ENCODE data around the gene COL5A1.

The COL5A1 gene

DNA sequence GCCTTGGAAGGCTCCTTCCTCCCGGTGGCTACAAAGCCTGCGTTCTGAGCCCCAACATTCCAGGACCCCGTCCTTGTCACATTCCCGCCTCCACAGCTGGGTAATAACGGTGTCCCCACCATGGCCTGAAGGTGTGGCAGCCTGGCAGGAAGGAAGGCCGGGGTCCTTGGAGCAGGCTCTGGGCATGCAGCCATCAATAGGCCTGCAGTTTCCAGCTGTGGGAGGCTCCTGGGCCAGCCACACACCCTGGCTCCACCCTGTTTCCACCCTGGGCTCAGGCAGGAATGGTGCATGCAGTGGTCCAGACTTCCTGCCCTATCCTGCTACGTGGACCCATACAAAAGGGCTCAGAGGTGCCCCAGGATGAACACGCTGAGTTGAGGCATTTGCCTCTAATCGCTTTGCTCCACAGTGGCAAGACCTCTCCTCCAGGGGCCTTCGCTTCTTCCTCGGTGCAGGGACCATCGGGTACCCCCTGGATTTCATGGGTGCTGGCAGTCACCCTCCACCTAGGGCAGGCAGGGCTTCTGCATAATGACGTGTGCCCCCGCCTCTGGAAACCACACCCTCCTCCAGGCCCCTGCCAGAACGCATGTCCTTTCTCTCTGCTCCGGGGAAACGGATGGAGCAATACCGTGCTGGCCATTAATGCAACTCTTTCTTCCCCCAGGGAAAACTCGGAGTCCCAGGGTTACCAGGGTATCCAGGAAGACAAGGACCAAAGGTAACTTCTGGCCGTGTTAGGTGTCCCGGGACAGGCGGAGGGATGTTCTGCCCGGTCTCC is 143.9 kb downstream of the COL5A1 start:
- TF ChIP-seq FOXP2 (optimal IDR thresholded peaks at IDR 0.05; ENCODE audit: borderline replicate concordance, extremely low read depth, extremely low read length, insufficient read depth), result no peak
- no peak for TF ChIP-seq TAF1 (IDR thresholded peaks at IDR 0.05; ENCODE audit: borderline replicate concordance, insufficient read depth, low read length)
- no peak for TF ChIP-seq SIN3A (IDR thresholded peaks at IDR 0.05; ENCODE audit: borderline replicate concordance, insufficient read depth, low read length)
- TF ChIP-seq, protein P1, sequence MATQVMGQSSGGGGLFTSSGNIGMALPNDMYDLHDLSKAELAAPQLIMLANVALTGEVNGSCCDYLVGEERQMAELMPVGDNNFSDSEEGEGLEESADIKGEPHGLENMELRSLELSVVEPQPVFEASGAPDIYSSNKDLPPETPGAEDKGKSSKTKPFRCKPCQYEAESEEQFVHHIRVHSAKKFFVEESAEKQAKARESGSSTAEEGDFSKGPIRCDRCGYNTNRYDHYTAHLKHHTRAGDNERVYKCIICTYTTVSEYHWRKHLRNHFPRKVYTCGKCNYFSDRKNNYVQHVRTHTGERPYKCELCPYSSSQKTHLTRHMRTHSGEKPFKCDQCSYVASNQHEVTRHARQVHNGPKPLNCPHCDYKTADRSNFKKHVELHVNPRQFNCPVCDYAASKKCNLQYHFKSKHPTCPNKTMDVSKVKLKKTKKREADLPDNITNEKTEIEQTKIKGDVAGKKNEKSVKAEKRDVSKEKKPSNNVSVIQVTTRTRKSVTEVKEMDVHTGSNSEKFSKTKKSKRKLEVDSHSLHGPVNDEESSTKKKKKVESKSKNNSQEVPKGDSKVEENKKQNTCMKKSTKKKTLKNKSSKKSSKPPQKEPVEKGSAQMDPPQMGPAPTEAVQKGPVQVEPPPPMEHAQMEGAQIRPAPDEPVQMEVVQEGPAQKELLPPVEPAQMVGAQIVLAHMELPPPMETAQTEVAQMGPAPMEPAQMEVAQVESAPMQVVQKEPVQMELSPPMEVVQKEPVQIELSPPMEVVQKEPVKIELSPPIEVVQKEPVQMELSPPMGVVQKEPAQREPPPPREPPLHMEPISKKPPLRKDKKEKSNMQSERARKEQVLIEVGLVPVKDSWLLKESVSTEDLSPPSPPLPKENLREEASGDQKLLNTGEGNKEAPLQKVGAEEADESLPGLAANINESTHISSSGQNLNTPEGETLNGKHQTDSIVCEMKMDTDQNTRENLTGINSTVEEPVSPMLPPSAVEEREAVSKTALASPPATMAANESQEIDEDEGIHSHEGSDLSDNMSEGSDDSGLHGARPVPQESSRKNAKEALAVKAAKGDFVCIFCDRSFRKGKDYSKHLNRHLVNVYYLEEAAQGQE (IDR thresholded peaks at IDR 0.05; ENCODE audit: insufficient read depth in 1 of 2, low read depth in 2 of 2, low read length in 2 of 2), result no peak
- no peak for TF ChIP-seq POLR2AphosphoS5 (IDR thresholded peaks at IDR 0.05; ENCODE audit: low read depth, low read length)

DNA sequence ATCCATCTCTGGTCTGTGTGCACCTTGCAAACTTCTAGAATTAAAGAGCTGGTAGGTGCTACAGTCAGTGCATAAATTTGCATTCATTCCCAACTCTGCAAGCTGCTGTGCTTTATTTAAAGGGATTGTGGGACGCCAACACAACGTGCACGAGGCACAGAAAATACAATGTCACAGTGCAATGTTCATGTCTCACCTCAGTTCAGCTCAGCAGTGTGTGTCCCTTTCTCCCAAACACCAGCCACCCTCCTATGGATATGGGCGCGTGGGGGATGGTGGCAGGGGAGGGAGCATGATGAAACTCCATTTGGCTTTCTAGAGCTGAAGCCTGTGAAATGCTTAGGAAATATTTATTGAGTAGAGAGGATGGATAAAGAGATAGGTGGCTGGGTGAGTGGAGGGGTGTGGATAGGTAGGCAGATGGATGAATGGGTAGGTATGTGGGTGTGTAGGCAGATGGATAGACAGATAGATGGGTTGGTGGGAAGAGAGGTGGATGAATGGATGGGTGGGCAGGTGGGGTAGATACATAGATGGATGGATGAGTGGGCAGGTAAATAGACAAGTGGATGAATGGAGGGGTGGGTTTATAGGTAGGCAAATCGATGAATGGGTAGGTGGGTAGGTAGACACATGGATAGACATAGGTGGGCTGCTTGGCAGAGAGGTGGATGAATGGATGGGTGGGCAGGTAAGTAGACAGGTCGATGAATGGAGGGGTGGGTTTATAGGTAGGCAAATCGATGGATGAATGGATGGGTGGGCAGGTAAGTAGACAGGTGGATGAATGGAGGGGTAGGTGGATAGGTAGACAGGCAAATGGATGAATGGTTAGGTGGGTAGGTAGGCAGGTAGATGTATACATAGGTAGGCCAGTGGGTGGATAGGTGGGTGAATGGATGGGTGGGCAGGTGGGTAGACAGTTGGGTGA is 146.3 kb downstream of the COL5A1 start:
- TF ChIP-seq SIN3A (IDR thresholded peaks at IDR 0.05; ENCODE audit: borderline replicate concordance, insufficient read depth, low read length) (no peak), POLR2AphosphoS5 (IDR thresholded peaks at IDR 0.05; ENCODE audit: low read depth, low read length) (no peak), FOXP2 (optimal IDR thresholded peaks at IDR 0.05; ENCODE audit: borderline replicate concordance, extremely low read depth, extremely low read length, insufficient read depth) (no peak), TAF1 (IDR thresholded peaks at IDR 0.05; ENCODE audit: borderline replicate concordance, insufficient read depth, low read length) (no peak)
- TF ChIP-seq, protein P1 (IDR thresholded peaks at IDR 0.05; ENCODE audit: insufficient read depth in 1 of 2, low read depth in 2 of 2, low read length in 2 of 2), result no peak

DNA sequence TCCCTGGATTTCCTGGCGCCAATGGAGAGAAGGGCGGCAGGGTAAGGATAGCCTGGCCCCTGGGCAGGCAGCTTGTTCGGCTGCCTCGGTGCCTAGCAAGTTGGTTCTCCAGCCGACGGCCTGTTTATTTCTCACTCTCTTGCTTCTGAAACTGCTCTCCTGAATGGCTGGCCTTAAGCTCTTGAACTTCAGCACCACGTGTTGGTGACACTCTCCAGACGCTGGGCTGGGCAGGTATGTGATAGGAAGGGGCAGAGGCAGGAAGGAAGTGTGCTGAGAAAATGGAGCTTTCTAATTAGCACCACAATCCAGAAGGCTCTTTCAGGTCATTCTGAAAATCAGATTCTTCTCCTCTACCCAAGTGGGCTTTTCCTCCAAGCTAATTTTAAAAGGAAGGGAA is 147.6 kb downstream of the COL5A1 start:
- TF ChIP-seq POLR2AphosphoS5 (IDR thresholded peaks at IDR 0.05; ENCODE audit: low read depth, low read length) (no peak), SIN3A (IDR thresholded peaks at IDR 0.05; ENCODE audit: borderline replicate concordance, insufficient read depth, low read length) (no peak), TAF1 (IDR thresholded peaks at IDR 0.05; ENCODE audit: borderline replicate concordance, insufficient read depth, low read length) (no peak), FOXP2 (optimal IDR thresholded peaks at IDR 0.05; ENCODE audit: borderline replicate concordance, extremely low read depth, extremely low read length, insufficient read depth) (no peak)
- TF ChIP-seq, protein P1 (IDR thresholded peaks at IDR 0.05; ENCODE audit: insufficient read depth in 1 of 2, low read depth in 2 of 2, low read length in 2 of 2), result no peak

DNA sequence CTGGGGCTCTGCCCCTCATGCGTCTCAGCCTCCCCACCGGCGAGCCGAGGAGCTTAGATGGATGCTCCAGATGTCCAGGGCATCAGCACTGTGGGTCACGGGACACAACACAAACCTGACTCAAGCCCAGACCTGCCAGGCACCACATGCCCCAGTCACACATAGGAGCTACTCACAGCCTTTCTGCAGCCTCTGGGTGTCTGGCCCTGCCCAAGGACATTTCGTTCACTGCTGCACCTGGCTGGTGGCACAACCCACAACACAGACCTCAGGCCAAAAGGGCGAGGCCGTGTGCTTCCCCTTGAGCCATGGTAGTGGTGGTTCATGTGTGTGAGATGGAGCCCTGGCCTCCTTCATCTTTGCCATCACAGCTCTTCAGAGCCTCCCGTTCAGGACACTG is 149.4 kb downstream of the COL5A1 start:
- TF ChIP-seq POLR2AphosphoS5 (IDR thresholded peaks at IDR 0.05; ENCODE audit: low read depth, low read length), result no peak

DNA sequence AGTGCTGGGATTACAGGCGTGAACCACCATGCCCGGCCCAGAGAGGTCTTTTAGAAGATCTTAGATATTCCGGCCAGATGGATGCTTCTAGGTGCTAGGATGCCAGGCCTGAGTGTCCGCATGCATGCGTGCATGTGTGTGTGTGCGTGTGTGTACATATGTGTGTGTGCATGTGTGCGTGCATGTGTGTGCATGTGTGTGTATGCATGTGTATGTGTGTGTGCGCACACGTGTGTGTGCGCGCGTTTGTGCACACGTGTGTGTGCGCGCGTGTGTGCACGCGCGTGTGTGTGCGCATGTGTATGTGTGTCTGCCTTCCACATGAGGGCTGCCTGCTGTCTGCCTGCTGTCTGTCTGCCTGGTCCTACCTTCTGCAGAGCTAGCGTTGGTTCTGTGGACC is 151.0 kb downstream of the COL5A1 start:
- no peak for TF ChIP-seq FOXP2 (optimal IDR thresholded peaks at IDR 0.05; ENCODE audit: borderline replicate concordance, extremely low read depth, extremely low read length, insufficient read depth)
- TF ChIP-seq, protein P1 (IDR thresholded peaks at IDR 0.05; ENCODE audit: insufficient read depth in 1 of 2, low read depth in 2 of 2, low read length in 2 of 2), result no peak
- TF ChIP-seq SIN3A (IDR thresholded peaks at IDR 0.05; ENCODE audit: borderline replicate concordance, insufficient read depth, low read length), result no peak
- TF ChIP-seq POLR2AphosphoS5 (IDR thresholded peaks at IDR 0.05; ENCODE audit: low read depth, low read length), result no peak
- TF ChIP-seq TAF1 (IDR thresholded peaks at IDR 0.05; ENCODE audit: borderline replicate concordance, insufficient read depth, low read length), result no peak

Measured in PFSK-1 (cell line).